ENCODE data around the gene PDXDC1.
"Not testable (repeated sequence)": the region's sequence is repeated elsewhere in the genome, so short reads cannot be mapped to it uniquely, and the experiment has no call there.

Gene PDXDC1

GRCh38 chr16:15021429-15021828, 46.6 kb downstream of the PDXDC1 start:
- not testable (repeated sequence) for H3K4me3 ChIP-seq (ENCODE audit: low read length); DNase-seq (ENCODE audit: low read depth)

- TF ChIP-seq CTCF (conservative IDR thresholded peaks at IDR 0.05; ENCODE audit: low read depth, low read length), result peak; percentile 56
- H3K4me3 ChIP-seq (ENCODE audit: low read length); DNase-seq (ENCODE audit: low read depth): not testable (repeated sequence)
These were observed 47.4 kb downstream of the PDXDC1 start for GRCh38 chr16:15022194-15022593.

- DNase-seq (ENCODE audit: low read depth); H3K4me3 ChIP-seq (ENCODE audit: low read length): not testable (repeated sequence)
These were observed 48.7 kb downstream of the PDXDC1 start for GRCh38 chr16:15023381-15024077.

GRCh38 chr16:15024858-15025199, 50.0 kb downstream of the PDXDC1 start:
- DNase-seq (ENCODE audit: low read depth); H3K4me3 ChIP-seq (ENCODE audit: low read length): not testable (repeated sequence)

- DNase-seq (ENCODE audit: low read depth); H3K4me3 ChIP-seq (ENCODE audit: low read length): not testable (repeated sequence)
These were observed 50.6 kb downstream of the PDXDC1 start for GRCh38 chr16:15025234-15025951.

- not testable (repeated sequence) for H3K4me3 ChIP-seq (ENCODE audit: low read length); DNase-seq (ENCODE audit: low read depth)
These were observed 52.2 kb downstream of the PDXDC1 start for GRCh38 chr16:15027051-15027450.

- not testable (repeated sequence) for DNase-seq (ENCODE audit: low read depth); H3K4me3 ChIP-seq (ENCODE audit: low read length)
These were observed 52.9 kb downstream of the PDXDC1 start for GRCh38 chr16:15027503-15028344.

- not testable (repeated sequence) for H3K4me3 ChIP-seq (ENCODE audit: low read length); DNase-seq (ENCODE audit: low read depth)
These were observed 53.5 kb downstream of the PDXDC1 start for GRCh38 chr16:15028345-15028715.

GRCh38 chr16:15028801-15029698, 54.2 kb downstream of the PDXDC1 start:
- not testable (repeated sequence) for DNase-seq (ENCODE audit: low read depth); H3K4me3 ChIP-seq (ENCODE audit: low read length)

GRCh38 chr16:15029749-15030148, 54.9 kb downstream of the PDXDC1 start:
- not testable (repeated sequence) for H3K4me3 ChIP-seq (ENCODE audit: low read length); DNase-seq (ENCODE audit: low read depth)

GRCh38 chr16:15031179-15031578, 56.4 kb downstream of the PDXDC1 start:
- no peak for DNase-seq (ENCODE audit: low read depth)
- TF ChIP-seq CTCF (conservative IDR thresholded peaks at IDR 0.05; ENCODE audit: low read depth, low read length), result no peak
- H3K4me3 ChIP-seq (ENCODE audit: low read length), result no peak overlapping the region
